WTC11 (cell line): ENCODE measurements around the gene NR2F2.

Source experiments
- ARID4B ChIP-seq: sonication (generic); formaldehyde crosslinking; IDR thresholded peaks from 2 replicates; pipeline ENCODE4 v1.8.0; 2023; ENCODE audit warnings: missing genetic modification reagents, mild to moderate bottlenecking, borderline replicate concordance
- EMX1 ChIP-seq: fragments of 250-450 bp; sonication (Bioruptor Pico); IDR thresholded peaks from 2 replicates; pipeline ENCODE4 v1.8.0; 2021; ENCODE audit warnings: mild to moderate bottlenecking
- FOXK1 ChIP-seq: sonication (generic); formaldehyde crosslinking; IDR thresholded peaks from 2 replicates; pipeline ENCODE4 v1.8.0; 2022; ENCODE audit warnings: mild to moderate bottlenecking, moderate library complexity, missing genetic modification reagents
- GABPB1 ChIP-seq: sonication (generic); formaldehyde crosslinking; IDR thresholded peaks from 2 replicates; pipeline ENCODE4 v1.8.1; 2023; ENCODE audit warnings: mild to moderate bottlenecking, missing genetic modification reagents
- IRF2 ChIP-seq: sonication (generic); formaldehyde crosslinking; IDR thresholded peaks from 2 replicates; pipeline ENCODE4 v1.8.0; 2022; ENCODE audit warnings: low read depth, missing genetic modification reagents, borderline replicate concordance
- KAT7 ChIP-seq: sonication (generic); formaldehyde crosslinking; IDR thresholded peaks from 2 replicates; pipeline ENCODE4 v1.8.1; 2023; ENCODE audit warnings: missing genetic modification reagents, mild to moderate bottlenecking, borderline replicate concordance
- NR1H2 ChIP-seq: sonication (generic); formaldehyde crosslinking; IDR thresholded peaks from 2 replicates; pipeline ENCODE4 v1.9.0; 2021; ENCODE audit warnings: mild to moderate bottlenecking, moderate library complexity, missing genetic modification reagents
- NR3C1 ChIP-seq: sonication (generic); formaldehyde crosslinking; conservative IDR thresholded peaks from 2 replicates; pipeline ENCODE4 v1.8.1; 2023; ENCODE audit warnings: low read depth, mild to moderate bottlenecking, missing genetic modification reagents
- ZNF232 ChIP-seq: sonication (generic); formaldehyde crosslinking; IDR thresholded peaks from 2 replicates; pipeline ENCODE4 v1.8.0; 2022; ENCODE audit warnings: mild to moderate bottlenecking, missing genetic modification reagents
- TF ChIP-seq, protein P1 (sequence below): sonication (generic); formaldehyde crosslinking; IDR thresholded peaks from 2 replicates; pipeline ENCODE4 v1.8.1; 2023; ENCODE audit warnings: mild to moderate bottlenecking, missing genetic modification reagents
- TF ChIP-seq, protein P2 (sequence below): fragments of 200-600 bp; IDR thresholded peaks from 2 replicates; pipeline ENCODE4 v1.8.0; 2022; ENCODE audit warnings: antibody characterized with exemption
- TF ChIP-seq, protein P3 (sequence below): sonication (generic); formaldehyde crosslinking; IDR thresholded peaks from 2 replicates; pipeline ENCODE4 v1.8.0; 2022; ENCODE audit warnings: mild to moderate bottlenecking, missing genetic modification reagents
- TF ChIP-seq, protein P4 (sequence below): sonication (generic); formaldehyde crosslinking; conservative IDR thresholded peaks from 2 replicates; pipeline ENCODE4 v1.8.1; 2022; ENCODE audit warnings: mild to moderate bottlenecking, missing genetic modification reagents

DNA sequence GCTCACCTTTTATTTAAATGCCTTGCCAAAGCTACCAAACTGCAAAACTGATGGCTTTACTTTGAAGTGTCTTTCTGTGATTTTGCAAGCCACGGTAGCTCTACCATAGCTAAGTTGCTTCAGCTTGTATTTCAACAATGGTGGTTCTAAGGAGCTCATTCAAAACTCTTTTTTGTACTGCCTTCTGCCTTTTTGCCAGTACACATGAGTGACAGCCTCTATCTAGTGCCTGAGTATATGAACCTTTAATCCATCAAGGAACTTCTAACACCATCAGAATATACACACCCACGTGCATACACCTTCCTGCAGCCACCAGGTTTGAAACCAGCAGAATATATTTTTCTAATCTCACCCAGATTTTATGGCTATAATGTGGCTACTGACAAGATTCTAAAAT is 10.4 kb upstream of the NR2F2 start:
- TF ChIP-seq, protein P1, sequence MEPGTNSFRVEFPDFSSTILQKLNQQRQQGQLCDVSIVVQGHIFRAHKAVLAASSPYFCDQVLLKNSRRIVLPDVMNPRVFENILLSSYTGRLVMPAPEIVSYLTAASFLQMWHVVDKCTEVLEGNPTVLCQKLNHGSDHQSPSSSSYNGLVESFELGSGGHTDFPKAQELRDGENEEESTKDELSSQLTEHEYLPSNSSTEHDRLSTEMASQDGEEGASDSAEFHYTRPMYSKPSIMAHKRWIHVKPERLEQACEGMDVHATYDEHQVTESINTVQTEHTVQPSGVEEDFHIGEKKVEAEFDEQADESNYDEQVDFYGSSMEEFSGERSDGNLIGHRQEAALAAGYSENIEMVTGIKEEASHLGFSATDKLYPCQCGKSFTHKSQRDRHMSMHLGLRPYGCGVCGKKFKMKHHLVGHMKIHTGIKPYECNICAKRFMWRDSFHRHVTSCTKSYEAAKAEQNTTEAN (CRISPR knock-in tag) = no peak
- no peak for TF ChIP-seq GABPB1
- no peak for TF ChIP-seq ARID4B (CRISPR knock-in tag)
- TF ChIP-seq, protein P2, sequence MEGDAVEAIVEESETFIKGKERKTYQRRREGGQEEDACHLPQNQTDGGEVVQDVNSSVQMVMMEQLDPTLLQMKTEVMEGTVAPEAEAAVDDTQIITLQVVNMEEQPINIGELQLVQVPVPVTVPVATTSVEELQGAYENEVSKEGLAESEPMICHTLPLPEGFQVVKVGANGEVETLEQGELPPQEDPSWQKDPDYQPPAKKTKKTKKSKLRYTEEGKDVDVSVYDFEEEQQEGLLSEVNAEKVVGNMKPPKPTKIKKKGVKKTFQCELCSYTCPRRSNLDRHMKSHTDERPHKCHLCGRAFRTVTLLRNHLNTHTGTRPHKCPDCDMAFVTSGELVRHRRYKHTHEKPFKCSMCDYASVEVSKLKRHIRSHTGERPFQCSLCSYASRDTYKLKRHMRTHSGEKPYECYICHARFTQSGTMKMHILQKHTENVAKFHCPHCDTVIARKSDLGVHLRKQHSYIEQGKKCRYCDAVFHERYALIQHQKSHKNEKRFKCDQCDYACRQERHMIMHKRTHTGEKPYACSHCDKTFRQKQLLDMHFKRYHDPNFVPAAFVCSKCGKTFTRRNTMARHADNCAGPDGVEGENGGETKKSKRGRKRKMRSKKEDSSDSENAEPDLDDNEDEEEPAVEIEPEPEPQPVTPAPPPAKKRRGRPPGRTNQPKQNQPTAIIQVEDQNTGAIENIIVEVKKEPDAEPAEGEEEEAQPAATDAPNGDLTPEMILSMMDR = no peak
- TF ChIP-seq KAT7 (CRISPR knock-in tag) = no peak
- TF ChIP-seq, protein P3, sequence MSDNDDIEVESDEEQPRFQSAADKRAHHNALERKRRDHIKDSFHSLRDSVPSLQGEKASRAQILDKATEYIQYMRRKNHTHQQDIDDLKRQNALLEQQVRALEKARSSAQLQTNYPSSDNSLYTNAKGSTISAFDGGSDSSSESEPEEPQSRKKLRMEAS (CRISPR knock-in tag) = no peak
- TF ChIP-seq IRF2 = no peak
- no peak for TF ChIP-seq FOXK1
- TF ChIP-seq, protein P4, sequence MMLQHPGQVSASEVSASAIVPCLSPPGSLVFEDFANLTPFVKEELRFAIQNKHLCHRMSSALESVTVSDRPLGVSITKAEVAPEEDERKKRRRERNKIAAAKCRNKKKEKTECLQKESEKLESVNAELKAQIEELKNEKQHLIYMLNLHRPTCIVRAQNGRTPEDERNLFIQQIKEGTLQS (CRISPR knock-in tag) = no peak
- no peak for TF ChIP-seq ZNF232 (CRISPR knock-in tag)
- no peak for TF ChIP-seq NR3C1 (CRISPR knock-in tag)
- no peak for TF ChIP-seq NR1H2 (CRISPR knock-in tag)
- no peak for TF ChIP-seq EMX1 (CRISPR knock-in tag)
